SK-N-SH (cell line): ENCODE data around the gene ACTN4. TPM values are rescaled to one million over a fixed set of nuclear protein-coding genes. Genes with fewer than 3 reads are reported as not detected.

Experiments used
- CTCF ChIA-PET: fragments of 300-600, 350-600 bp; formaldehyde crosslinking; extraction: SDS; loops from one replicate; lab custom pipeline; 2021; lab: Yijun Ruan, JAX
- POLR2A ChIA-PET: fragments of 350-600 bp; sonication (Branson Sonifier 250); formaldehyde crosslinking; extraction: SDS; loops from one replicate; lab custom pipeline; 2020; ENCODE audit warnings: antibody characterized with exemption, inconsistent platforms; lab: Yijun Ruan, JAX
- DNase-seq: peaks from one replicate; pipeline ENCODE4 v3.0.0; 2012
- H2AFZ ChIP-seq: fragments of 200-600 bp; sonication (generic); 2 replicates; pipeline ENCODE4 v1.8.1; 2016; ENCODE audit warnings: antibody characterized with exemption, mild to moderate bottlenecking, low read depth
- H3F3A ChIP-seq: fragments of 200-600 bp; sonication (generic); replicated peaks from 2 replicates; pipeline ENCODE3; 2016; ENCODE audit warnings: antibody characterized with exemption, mild to moderate bottlenecking; ENCODE audit not compliant: insufficient read depth
- H3K27ac ChIP-seq, 2 experiments: fragments of 200-500 bp in 1 of 2; fragments of 200-600 bp in 1 of 2; sonication (Bioruptor generic) in 1 of 2; sonication (generic), shearing (Covaris generic) in 1 of 2; 2 replicates each; pipeline versions ENCODE4 v1.5.1 to v1.6.1; 2014 to 2016; ENCODE audit warnings: low read depth in 2 of 2, inconsistent platforms in 1 of 2, low read length in 1 of 2, mild to moderate bottlenecking in 1 of 2, mixed read lengths in 1 of 2
- H3K27me3 ChIP-seq: fragments of 200-600 bp; sonication (generic), shearing (Covaris generic); 2 replicates; pipeline ENCODE4 v1.6.1; 2016; ENCODE audit warnings: mixed run types; ENCODE audit not compliant: insufficient read depth
- H3K36me3 ChIP-seq, 2 experiments: fragments of 200-500 bp in 1 of 2; fragments of 200-600 bp in 1 of 2; sonication (Bioruptor generic) in 1 of 2; sonication (generic) in 1 of 2; replicated peaks in 1 of 2; 2 replicates each; pipeline versions ENCODE3 to v1.5.1; 2014 to 2016; ENCODE audit warnings: low read length in 1 of 2, mild to moderate bottlenecking in 1 of 2; ENCODE audit not compliant: insufficient read depth in 2 of 2, control insufficient read depth in 1 of 2
- H3K4me1 ChIP-seq, 2 experiments: fragments of 200-500 bp in 1 of 2; fragments of 200-600 bp in 1 of 2; sonication (Bioruptor generic) in 1 of 2; sonication (generic), shearing (Covaris generic) in 1 of 2; 2 replicates each; pipeline versions ENCODE4 v1.5.1 to v1.6.1; 2014 to 2016; ENCODE audit warnings: low read depth in 1 of 2, low read length in 1 of 2, mixed run types in 1 of 2; ENCODE audit not compliant: insufficient read depth in 2 of 2, control insufficient read depth in 1 of 2
- H3K4me2 ChIP-seq: fragments of 200-600 bp; sonication (generic), shearing (Covaris generic); 2 replicates; pipeline ENCODE4 v1.6.1; 2017; ENCODE audit warnings: mixed run types
- H3K4me3 ChIP-seq, 2 experiments: fragments of 200-500 bp in 1 of 2; fragments of 200-600 bp in 1 of 2; sonication (Bioruptor generic) in 1 of 2; sonication (generic), shearing (Covaris generic) in 1 of 2; 2 replicates each; pipeline versions ENCODE4 v1.5.1 to v1.8.1; 2014 to 2016; ENCODE audit warnings: low read depth in 2 of 2, inconsistent platforms in 1 of 2, low read length in 1 of 2, mild to moderate bottlenecking in 1 of 2, mixed read lengths in 1 of 2, moderate library complexity in 1 of 2
- H3K79me2 ChIP-seq: fragments of 200-600 bp; sonication (generic); 2 replicates; pipeline ENCODE4 v1.8.1; 2017; ENCODE audit warnings: mild to moderate bottlenecking; ENCODE audit not compliant: insufficient read depth
- H3K9ac ChIP-seq: fragments of 200-600 bp; sonication (generic); 2 replicates; pipeline ENCODE4 v1.6.1; 2017; ENCODE audit warnings: mixed run types
- H3K9me2 ChIP-seq: fragments of 200-600 bp; sonication (generic); 2 replicates; pipeline ENCODE4 v1.6.1; 2017; ENCODE audit warnings: mixed run types
- H3K9me3 ChIP-seq: fragments of 200-600 bp; sonication (generic); 2 replicates; pipeline ENCODE4 v1.6.1; 2017; ENCODE audit warnings: mixed run types, mild to moderate bottlenecking, moderate library complexity
- H4K20me1 ChIP-seq: fragments of 200-600 bp; sonication (generic); 2 replicates; pipeline ENCODE4 v1.6.1; 2017; ENCODE audit warnings: mild to moderate bottlenecking, mixed run types; ENCODE audit not compliant: insufficient read depth
- ELF1 ChIP-seq: IDR thresholded peaks from 2 replicates; pipeline ENCODE4 v1.4.0; 2012
- EZH2phosphoT487 ChIP-seq: fragments of 200-600 bp; sonication (generic); IDR thresholded peaks from 2 replicates; pipeline ENCODE4 v1.6.1; 2017; ENCODE audit warnings: low read depth, mixed run types, mild to moderate bottlenecking, antibody characterized with exemption, moderate library complexity, borderline replicate concordance
- FOSL2 ChIP-seq: IDR thresholded peaks from 2 replicates; pipeline ENCODE4 v1.4.0; 2012; ENCODE audit warnings: low read depth, mild to moderate bottlenecking, moderate library complexity, borderline replicate concordance
- FOXJ3 ChIP-seq: sonication (generic); formaldehyde crosslinking; IDR thresholded peaks from 2 replicates; pipeline ENCODE4 v1.5.1; 2020; ENCODE audit warnings: mild to moderate bottlenecking, missing genetic modification reagents
- FOXM1 ChIP-seq: IDR thresholded peaks from 2 replicates; pipeline ENCODE4 v1.4.0; 2012; ENCODE audit warnings: low read depth, mild to moderate bottlenecking
- GABPA ChIP-seq: IDR thresholded peaks from 2 replicates; pipeline ENCODE4 v1.4.0; 2012; ENCODE audit warnings: low read depth, mild to moderate bottlenecking
- GATA2 ChIP-seq: sonication (generic); formaldehyde crosslinking; IDR thresholded peaks from 2 replicates; pipeline ENCODE4 v1.5.0; 2020; ENCODE audit warnings: mild to moderate bottlenecking, missing genetic modification reagents
- JUND ChIP-seq: IDR thresholded peaks from 2 replicates; pipeline ENCODE4 v1.4.0; 2012
- MEF2A ChIP-seq: IDR thresholded peaks from 2 replicates; pipeline ENCODE4 v1.4.0; 2012; ENCODE audit warnings: low read depth, borderline replicate concordance
- NRF1 ChIP-seq: IDR thresholded peaks from 2 replicates; pipeline ENCODE4 v1.6.1; 2012; ENCODE audit warnings: low read depth, mild to moderate bottlenecking, low read length
- PBX3 ChIP-seq: IDR thresholded peaks from 2 replicates; pipeline ENCODE4; 2012
- POLR2AphosphoS5 ChIP-seq: IDR thresholded peaks from 2 replicates; pipeline ENCODE4 v1.6.1; 2012; ENCODE audit warnings: low read depth, low read length
- RCOR1 ChIP-seq: fragments of 150-350 bp; IDR thresholded peaks from 2 replicates; pipeline ENCODE4 v1.6.1; 2017; ENCODE audit warnings: antibody characterized with exemption, low read length
- REST ChIP-seq: IDR thresholded peaks from 2 replicates; pipeline ENCODE4 v1.6.1; 2012; ENCODE audit warnings: mild to moderate bottlenecking, low read depth, low read length, moderate library complexity
- RFX5 ChIP-seq: IDR thresholded peaks from 2 replicates; pipeline ENCODE4 v1.6.1; 2012; ENCODE audit warnings: mild to moderate bottlenecking, improper control_type of control experiment, low read length
- RXRA ChIP-seq: IDR thresholded peaks from 2 replicates; pipeline ENCODE4 v1.4.0; 2012; ENCODE audit warnings: low read depth, mild to moderate bottlenecking, borderline replicate concordance
- TEAD4 ChIP-seq: IDR thresholded peaks from 2 replicates; pipeline ENCODE4 v1.4.0; 2012; ENCODE audit warnings: mild to moderate bottlenecking, borderline replicate concordance; ENCODE audit not compliant: insufficient read depth
- USF1 ChIP-seq: IDR thresholded peaks from 2 replicates; pipeline ENCODE4 v1.4.0; 2012; ENCODE audit warnings: low read depth, borderline replicate concordance
- WGBS: methylation state at CpG from one replicate; pipeline ENCODE4 v1.1.6; 2017; ENCODE audit warnings: low lambda C conversion rate; 5-methylcytosine and 5-hydroxymethylcytosine counted together
- polyA plus RNA-seq, 3 experiments: library from polyadenylated mRNA; depleted of rRNA; stranded (reverse); fragments of >200 nt; gene quantifications; 2 replicates each; pipeline ENCODE4 v1.2.3, GENCODE V29; 2012
- TF ChIP-seq, protein P1 (sequence below): fragments of 150-350 bp; IDR thresholded peaks from 2 replicates; pipeline ENCODE4 v1.6.1; 2017; ENCODE audit warnings: antibody characterized with exemption, low read length, low read depth, borderline replicate concordance
- TF ChIP-seq, protein P2 (sequence below): fragments of 200-600 bp; sonication (generic); IDR thresholded peaks from 2 replicates; pipeline ENCODE4 v1.6.1; 2017; ENCODE audit warnings: antibody characterized with exemption, mild to moderate bottlenecking, moderate library complexity

The ACTN4 gene
- polyA plus RNA-seq, 1 of the 3 experiments (the other 2 are of a cell fraction) = 598 TPM

- no peak for DNase-seq
- no peak for TF ChIP-seq PBX3
- no peak for TF ChIP-seq USF1
- no peak for TF ChIP-seq RFX5
- no peak for TF ChIP-seq TEAD4
- TF ChIP-seq REST = no peak
- TF ChIP-seq ELF1 = no peak
- no peak for TF ChIP-seq NRF1
- no peak for TF ChIP-seq MEF2A
- no peak for TF ChIP-seq JUND
- no peak for TF ChIP-seq FOSL2
- no peak for TF ChIP-seq RXRA
- TF ChIP-seq RCOR1 = no peak
- TF ChIP-seq, protein P1, sequence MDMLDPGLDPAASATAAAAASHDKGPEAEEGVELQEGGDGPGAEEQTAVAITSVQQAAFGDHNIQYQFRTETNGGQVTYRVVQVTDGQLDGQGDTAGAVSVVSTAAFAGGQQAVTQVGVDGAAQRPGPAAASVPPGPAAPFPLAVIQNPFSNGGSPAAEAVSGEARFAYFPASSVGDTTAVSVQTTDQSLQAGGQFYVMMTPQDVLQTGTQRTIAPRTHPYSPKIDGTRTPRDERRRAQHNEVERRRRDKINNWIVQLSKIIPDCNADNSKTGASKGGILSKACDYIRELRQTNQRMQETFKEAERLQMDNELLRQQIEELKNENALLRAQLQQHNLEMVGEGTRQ = no peak
- no peak for TF ChIP-seq GABPA
- TF ChIP-seq GATA2 = no peak
- TF ChIP-seq POLR2AphosphoS5 = no peak
- TF ChIP-seq, protein P2, sequence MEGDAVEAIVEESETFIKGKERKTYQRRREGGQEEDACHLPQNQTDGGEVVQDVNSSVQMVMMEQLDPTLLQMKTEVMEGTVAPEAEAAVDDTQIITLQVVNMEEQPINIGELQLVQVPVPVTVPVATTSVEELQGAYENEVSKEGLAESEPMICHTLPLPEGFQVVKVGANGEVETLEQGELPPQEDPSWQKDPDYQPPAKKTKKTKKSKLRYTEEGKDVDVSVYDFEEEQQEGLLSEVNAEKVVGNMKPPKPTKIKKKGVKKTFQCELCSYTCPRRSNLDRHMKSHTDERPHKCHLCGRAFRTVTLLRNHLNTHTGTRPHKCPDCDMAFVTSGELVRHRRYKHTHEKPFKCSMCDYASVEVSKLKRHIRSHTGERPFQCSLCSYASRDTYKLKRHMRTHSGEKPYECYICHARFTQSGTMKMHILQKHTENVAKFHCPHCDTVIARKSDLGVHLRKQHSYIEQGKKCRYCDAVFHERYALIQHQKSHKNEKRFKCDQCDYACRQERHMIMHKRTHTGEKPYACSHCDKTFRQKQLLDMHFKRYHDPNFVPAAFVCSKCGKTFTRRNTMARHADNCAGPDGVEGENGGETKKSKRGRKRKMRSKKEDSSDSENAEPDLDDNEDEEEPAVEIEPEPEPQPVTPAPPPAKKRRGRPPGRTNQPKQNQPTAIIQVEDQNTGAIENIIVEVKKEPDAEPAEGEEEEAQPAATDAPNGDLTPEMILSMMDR = no peak
- no peak for TF ChIP-seq EZH2phosphoT487
- TF ChIP-seq FOXM1 = no peak
- no peak for TF ChIP-seq FOXJ3
- H3K27me3 ChIP-seq = no peaks in the 10 kb centered on the region
- 97% methylated on average over 14 of the region's 14 CpGs for WGBS
- H3K4me1 ChIP-seq = peaks cover 0 to 4% of the 10 kb centered on the region in 2 experiments; a peak in 1 of 4 replicates
- ChIA-PET CTCF (interaction anchor here (0.7 to 1.9 kb wide), 3 partner anchors 9 to 14 kb away, joined by 3 to 4 read pairs (median 3); no protein-coding TSS in a partner anchor), POLR2A (no interaction called here)
- 0 out of 2 replicates have a peak, but pooled peaks cover 4% of the 10 kb centered on the region for H4K20me1 ChIP-seq
- no peaks in the 10 kb centered on the region for H3K9me2 ChIP-seq
- no peak overlapping the region for H3K4me3 ChIP-seq
- H3K79me2 ChIP-seq = peaks cover 52% of the 10 kb centered on the region; the same call in 1 of the 2 replicates
- H3K27ac ChIP-seq = no peak overlapping the region; a peak in 1 of 4 replicates
- H3K9ac ChIP-seq = no peak overlapping the region
- H3F3A ChIP-seq = peaks cover 6% of the 10 kb centered on the region
- no peak overlapping the region for H3K4me2 ChIP-seq
- peaks cover 71 to 78% of the 10 kb centered on the region in 2 experiments for H3K36me3 ChIP-seq
- H3K9me3 ChIP-seq = no peaks in the 10 kb centered on the region
- no peak overlapping the region for H2AFZ ChIP-seq
Measured at GRCh38 chr19:38713865-38714264, 66.4 kb downstream of the ACTN4 start.
